B cell (primary cell): Measurements from ENCODE around the gene JADE2.

Experiments used
- CTCF ChIP-seq: fragments of 200-600 bp; IDR thresholded peaks from one replicate; pipeline ENCODE4 v1.8.0; 2022; ENCODE audit warnings: antibody characterized with exemption, mild to moderate bottlenecking
- EZH2 ChIP-seq: IDR thresholded peaks from 2 replicates; pipeline ENCODE4 v1.6.1; 2012; ENCODE audit warnings: borderline replicate concordance, low read depth, mild to moderate bottlenecking, moderate library complexity, low read length; ENCODE audit not compliant: insufficient read depth, poor library complexity, severe bottlenecking

GRCh38 chr5:134559672-134560071, 34.2 kb downstream of the JADE2 start:
- TF ChIP-seq CTCF (no peak), EZH2 (no peak)
